Endothelial cell of umbilical vein (primary cell): Measurements from ENCODE around the gene FMC1.

Experiments used
- EZH2 ChIP-seq: IDR thresholded peaks from 2 replicates; pipeline ENCODE4 v1.6.1; 2012; ENCODE audit warnings: borderline replicate concordance, low read depth, mild to moderate bottlenecking, moderate library complexity, low read length, inconsistent platforms; ENCODE audit not compliant: severe bottlenecking
- GATA2 ChIP-seq: IDR thresholded peaks from 2 replicates; pipeline ENCODE4 v1.7.0; 2011; ENCODE audit warnings: low read depth, mild to moderate bottlenecking, moderate library complexity, mixed read lengths, low read length; ENCODE audit not compliant: insufficient read length, insufficient read depth
- MAX ChIP-seq: IDR thresholded peaks from 2 replicates; pipeline ENCODE4 v1.6.1; 2011; ENCODE audit not compliant: insufficient read depth, insufficient read length
- MYC ChIP-seq: IDR thresholded peaks from one replicate; pipeline ENCODE4 v1.6.1; 2011; ENCODE audit warnings: mild to moderate bottlenecking, low read depth, low read length
- POLR2A ChIP-seq: IDR thresholded peaks from 2 replicates; pipeline ENCODE4 v1.6.1; 2012; ENCODE audit warnings: low read depth, mild to moderate bottlenecking, control low read depth, low read length
- POLR2AphosphoS5 ChIP-seq: IDR thresholded peaks from 2 replicates; pipeline ENCODE4 v1.6.1; 2012; ENCODE audit warnings: low read depth, mild to moderate bottlenecking, control low read depth, low read length, moderate library complexity; ENCODE audit not compliant: insufficient read depth
- TF ChIP-seq, protein P1 (sequence below), 2 donors: IDR thresholded peaks; 1 replicate in 1 of 2; 2 replicates in 1 of 2; pipeline ENCODE4 v1.5.1; 2011; ENCODE audit warnings: low read length in 2 of 2, mild to moderate bottlenecking in 2 of 2, moderate library complexity in 2 of 2, control low read depth in 1 of 2, inconsistent platforms in 1 of 2, low read depth in 1 of 2; ENCODE audit not compliant: insufficient read depth in 1 of 2; ENCODE audit errors: extremely low read depth in 1 of 2

- TF ChIP-seq POLR2A = no peak
- TF ChIP-seq, protein P1, sequence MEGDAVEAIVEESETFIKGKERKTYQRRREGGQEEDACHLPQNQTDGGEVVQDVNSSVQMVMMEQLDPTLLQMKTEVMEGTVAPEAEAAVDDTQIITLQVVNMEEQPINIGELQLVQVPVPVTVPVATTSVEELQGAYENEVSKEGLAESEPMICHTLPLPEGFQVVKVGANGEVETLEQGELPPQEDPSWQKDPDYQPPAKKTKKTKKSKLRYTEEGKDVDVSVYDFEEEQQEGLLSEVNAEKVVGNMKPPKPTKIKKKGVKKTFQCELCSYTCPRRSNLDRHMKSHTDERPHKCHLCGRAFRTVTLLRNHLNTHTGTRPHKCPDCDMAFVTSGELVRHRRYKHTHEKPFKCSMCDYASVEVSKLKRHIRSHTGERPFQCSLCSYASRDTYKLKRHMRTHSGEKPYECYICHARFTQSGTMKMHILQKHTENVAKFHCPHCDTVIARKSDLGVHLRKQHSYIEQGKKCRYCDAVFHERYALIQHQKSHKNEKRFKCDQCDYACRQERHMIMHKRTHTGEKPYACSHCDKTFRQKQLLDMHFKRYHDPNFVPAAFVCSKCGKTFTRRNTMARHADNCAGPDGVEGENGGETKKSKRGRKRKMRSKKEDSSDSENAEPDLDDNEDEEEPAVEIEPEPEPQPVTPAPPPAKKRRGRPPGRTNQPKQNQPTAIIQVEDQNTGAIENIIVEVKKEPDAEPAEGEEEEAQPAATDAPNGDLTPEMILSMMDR (IDR thresholded peaks at IDR 0.05; ENCODE audit: extremely low read depth in 1 of 2, insufficient read depth in 1 of 2, low read depth in 1 of 2, low read length in 2 of 2) = no peak
- TF ChIP-seq MAX = no peak
- TF ChIP-seq EZH2 = no peak
- TF ChIP-seq POLR2AphosphoS5 = no peak
- no peak for TF ChIP-seq GATA2
- TF ChIP-seq MYC = no peak
These were observed 36.6 kb upstream of the FMC1 start for GRCh38 chr7:139304517-139304916.
